GM23338 (cell line): ENCODE data around the gene SYMPK. TPM values are rescaled to one million over a fixed set of nuclear protein-coding genes. Genes with fewer than 3 reads are reported as not detected.
A peak's percentile ranks its signal among the peaks of the same experiment; 100 is the strongest.

ENCODE experiments used
- ATAC-seq: fragments of 200-7000 bp; cut with Tn5 transposase; 3 replicates; pipeline ENCODE4 v1.9.1; 2020
- DNase-seq: peaks from one replicate; pipeline ENCODE4 v3.0.0-alpha.2; 2015; ENCODE audit warnings: low spot score
- H2AFZ ChIP-seq: fragments of 200-600 bp; sonication (generic); 2 replicates; pipeline ENCODE4 v1.8.0; 2016; ENCODE audit warnings: antibody characterized with exemption, mild to moderate bottlenecking, moderate library complexity
- H3F3A ChIP-seq: fragments of 200-600 bp; sonication (generic); replicated peaks from 2 replicates; pipeline ENCODE4 v1.8.0; 2017; ENCODE audit warnings: antibody characterized with exemption, mixed run types, low read depth
- H3K27ac ChIP-seq: fragments of 200-600 bp; sonication (generic); 2 replicates; pipeline ENCODE4 v1.6.1; 2016; ENCODE audit warnings: low read depth
- H3K27me3 ChIP-seq: fragments of 200-600 bp; sonication (generic); 2 replicates; pipeline ENCODE4 v1.8.0; 2016; ENCODE audit warnings: mild to moderate bottlenecking, mixed run types, moderate library complexity; ENCODE audit not compliant: insufficient read depth
- H3K36me3 ChIP-seq: fragments of 200-600 bp; sonication (generic); 2 replicates; pipeline ENCODE4 v1.8.0; 2016; ENCODE audit warnings: mild to moderate bottlenecking; ENCODE audit not compliant: insufficient read depth
- H3K4me1 ChIP-seq: fragments of 200-600 bp; sonication (generic); 2 replicates; pipeline ENCODE4 v1.8.0; 2016; ENCODE audit warnings: mild to moderate bottlenecking, moderate library complexity; ENCODE audit not compliant: insufficient read depth
- H3K4me2 ChIP-seq: fragments of 200-600 bp; sonication (generic); 2 replicates; pipeline ENCODE4 v1.7.1; 2017; ENCODE audit warnings: mixed run types
- H3K4me3 ChIP-seq: fragments of 200-600 bp; sonication (generic); 2 replicates; pipeline ENCODE4 v1.6.1; 2016; ENCODE audit warnings: mixed run types
- H3K79me2 ChIP-seq: fragments of 200-600 bp; sonication (generic); replicated peaks from 2 replicates; pipeline ENCODE4 v1.8.0; 2017; ENCODE audit warnings: mild to moderate bottlenecking; ENCODE audit not compliant: insufficient read depth
- H3K9me2 ChIP-seq: fragments of 200-600 bp; sonication (generic); 2 replicates; pipeline ENCODE4 v1.8.0; 2017; ENCODE audit not compliant: insufficient read depth
- H4K20me1 ChIP-seq: fragments of 200-600 bp; sonication (generic); replicated peaks from 2 replicates; pipeline ENCODE4 v1.8.0; 2017; ENCODE audit warnings: mild to moderate bottlenecking; ENCODE audit not compliant: insufficient read depth
- H3K27ac Mint-ChIP-seq: 2 replicates; pipeline ENCODE4 v1.8.0; 2020; ENCODE audit warnings: inconsistent platforms, mild to moderate bottlenecking, moderate library complexity, mixed read lengths
- H3K27me3 Mint-ChIP-seq: 3 replicates; pipeline ENCODE4 v1.8.0; 2022; ENCODE audit warnings: low read depth, mild to moderate bottlenecking, moderate library complexity, mixed read lengths, inconsistent platforms; ENCODE audit not compliant: insufficient read depth, poor library complexity
- H3K36me3 Mint-ChIP-seq: 3 replicates; pipeline ENCODE4 v1.8.0; 2021; ENCODE audit warnings: low read depth, mild to moderate bottlenecking, inconsistent platforms, moderate library complexity, mixed read lengths
- H3K4me1 Mint-ChIP-seq: 3 replicates; pipeline ENCODE4 v1.8.0; 2020; ENCODE audit warnings: mild to moderate bottlenecking, inconsistent platforms, mixed read lengths
- H3K4me3 Mint-ChIP-seq: 3 replicates; pipeline ENCODE4 v1.8.0; 2021; ENCODE audit warnings: moderate library complexity, mild to moderate bottlenecking, inconsistent platforms, mixed read lengths
- H3K9me3 Mint-ChIP-seq: 3 replicates; pipeline ENCODE4 v1.8.0; 2020; ENCODE audit warnings: moderate library complexity, mild to moderate bottlenecking, inconsistent platforms, mixed read lengths
- CREB1 ChIP-seq: fragments of 250-450 bp; sonication (Bioruptor Pico); IDR thresholded peaks from 2 replicates; pipeline ENCODE4 v1.5.0; 2020; ENCODE audit warnings: low read depth, mild to moderate bottlenecking, moderate library complexity
- CTCF ChIP-seq, 2 experiments: fragments of 200-600 bp in 1 of 2; sonication (generic) in 1 of 2; conservative IDR thresholded peaks; 2 replicates each; pipeline versions ENCODE4 v1.5.1 to v1.6.1; 2016 to 2017; ENCODE audit warnings: antibody characterized with exemption in 2 of 2, low read depth in 2 of 2, mild to moderate bottlenecking in 2 of 2, moderate library complexity in 1 of 2
- EZH2 ChIP-seq: fragments of 200-600 bp; sonication (generic); IDR thresholded peaks from one replicate; pipeline ENCODE4 v1.8.0; 2017; ENCODE audit warnings: antibody characterized with exemption, mild to moderate bottlenecking, low read depth; ENCODE audit not compliant: unreplicated experiment
- NANOG ChIP-seq: IDR thresholded peaks from 2 replicates; pipeline ENCODE4 v1.6.1; 2016; ENCODE audit warnings: antibody characterized with exemption, borderline replicate concordance
- POLR2AphosphoS5 ChIP-seq: IDR thresholded peaks from 2 replicates; pipeline ENCODE4 v1.6.1; 2016; ENCODE audit warnings: antibody characterized with exemption, low read depth
- REST ChIP-seq: IDR thresholded peaks from one replicate; pipeline ENCODE4 v1.6.1; 2018; ENCODE audit warnings: antibody characterized with exemption; ENCODE audit not compliant: unreplicated experiment
- STAT1 ChIP-seq: IDR thresholded peaks from one replicate; pipeline ENCODE4 v1.6.1; 2016; ENCODE audit warnings: antibody characterized with exemption; ENCODE audit not compliant: unreplicated experiment
- ZNF331 ChIP-seq: fragments of 250-450 bp; sonication (Bioruptor Pico); IDR thresholded peaks from 2 replicates; pipeline ENCODE4 v1.5.0; 2020; ENCODE audit warnings: low read depth, mild to moderate bottlenecking, moderate library complexity
- polyA plus RNA-seq: library from polyadenylated mRNA; unstranded; fragments of >200 nt; fragmentation: Nextera tagmentation; extraction: Ambion mirVana; gene quantifications from 2 replicates; pipeline ENCODE4 v1.2.1, GENCODE V29; 2016
- total RNA-seq: library from RNA; depleted of rRNA; stranded (reverse); fragments of >200 nt; shearing (Covaris generic); gene quantifications from 2 replicates; pipeline ENCODE4 v1.2.3, GENCODE V29; 2014

The SYMPK gene
- total and polyA plus RNA-seq, 2 experiments from 2014 or later, result 36.8 to 82.1 TPM

GRCh38 chr19:45814851-45815480 lies 48.0 kb downstream of the SYMPK start, which contains the start of gene RSPH6A:
RSPH6A (minus strand) TSS chr19:45815308; CDS start chr19:45815176, 132 bp downstream.
- Histone ChIP-seq H3K4me3 (peak within 1 kb of the TSS; percentile 79), H2AFZ (peak within 1 kb of the TSS; percentile 52), H3K9me2 (no peaks in the 10 kb centered on the region), H4K20me1 (no peaks in the 10 kb centered on the region; the same call in 1 of the 2 replicates), H3K4me2 (peak within 1 kb of the TSS; percentile 92), H3K27me3 (no peaks in the 10 kb centered on the region), H3K27ac (peak within 1 kb of the TSS; percentile 95), H3K79me2 (no peaks in the 10 kb centered on the region), H3K4me1 (peaks cover 36% of the 10 kb centered on the region), H3F3A (peaks cover 38% of the 10 kb centered on the region; the same call in 1 of the 2 replicates), H3K36me3 (no peaks in the 10 kb centered on the region)
- Mint-ChIP-seq H3K36me3 (peaks cover 13% of the 10 kb centered on the region), H3K27me3 (peaks cover 28% of the 10 kb centered on the region), H3K27ac (peak within 1 kb of the TSS; percentile 95), H3K9me3 (no peaks in the 10 kb centered on the region), H3K4me3 (peak within 1 kb of the TSS; percentile 87), H3K4me1 (peaks cover 36% of the 10 kb centered on the region)
- 0 out of 4 replicates have a peak, but pooled peaks of 1 of the 2 experiments have one; percentile 2 for TF ChIP-seq CTCF (conservative IDR thresholded peaks at IDR 0.05; ENCODE audit: low read depth in 2 of 2)
- TF ChIP-seq NANOG, result no peak
- DNase-seq (peak; percentile 68), ATAC-seq (peak; percentile 15)

GRCh38 chr19:45814166-45814780 lies 48.7 kb downstream of the SYMPK start:
- Histone ChIP-seq H4K20me1 (no peaks in the 10 kb centered on the region; the same call in 1 of the 2 replicates), H3K36me3 (no peaks in the 10 kb centered on the region), H3K9me2 (no peaks in the 10 kb centered on the region), H3K4me1 (peaks cover 33% of the 10 kb centered on the region), H3F3A (peaks cover 32% of the 10 kb centered on the region; the same call in 1 of the 2 replicates), H3K79me2 (no peaks in the 10 kb centered on the region), H3K27ac (no peak overlapping the region), H3K27me3 (no peaks in the 10 kb centered on the region), H2AFZ (no peak overlapping the region), H3K4me2 (peak overlapping the region; percentile 92), H3K4me3 (peak overlapping the region; percentile 79)
- Mint-ChIP-seq H3K27ac (peak overlapping the region; percentile 75; the same call in 1 of the 2 replicates), H3K9me3 (no peaks in the 10 kb centered on the region), H3K4me3 (peak overlapping the region; percentile 87), H3K36me3 (peaks cover 6% of the 10 kb centered on the region; the same call in 2 of the 3 replicates), H3K4me1 (peaks cover 34% of the 10 kb centered on the region), H3K27me3 (peaks cover 28% of the 10 kb centered on the region)
- ATAC-seq, result no peak
- DNase-seq, result no peak
- TF ChIP-seq ZNF331 (CRISPR knock-in tag) (no peak), STAT1 (no peak), POLR2AphosphoS5 (no peak), CREB1 (CRISPR knock-in tag) (no peak), REST (no peak), EZH2 (no peak)
